Suprapubic skin (tissue), 3 donors: ENCODE measurements around the gene ZNF785.

ENCODE experiments used
- CTCF ChIP-seq, 2 donors: fragments of 200-600 bp in 1 of 2; fragments of 450-650 bp in 1 of 2; sonication (generic) in 1 of 2; IDR thresholded peaks; one replicate each; pipeline ENCODE4 v1.5.1; 2016 to 2019; ENCODE audit warnings: antibody characterized with exemption in 2 of 2, mild to moderate bottlenecking in 1 of 2, moderate library complexity in 1 of 2
- POLR2A ChIP-seq, 2 donors: fragments of 450-650 bp; IDR thresholded peaks; one replicate each; pipeline ENCODE4 v1.6.1; 2017; ENCODE audit warnings: antibody characterized with exemption in 2 of 2, mild to moderate bottlenecking in 2 of 2, moderate library complexity in 2 of 2

- no peak for TF ChIP-seq CTCF (IDR thresholded peaks at IDR 0.05)
- TF ChIP-seq POLR2A (IDR thresholded peaks at IDR 0.05) = no peak
Observed at GRCh38 chr16:30553393-30553899, 32.1 kb downstream of the ZNF785 start.
